NCI-H2107 treated with DMSO at 0.1 percent for 48 hours (cell line): ENCODE data around the gene MYOD1.

Experiments
- DNase-seq: peaks from one replicate; lab custom pipeline; 2025; ENCODE audit not compliant: unreplicated experiment; lab: John Stamatoyannopoulos, UW

The MYOD1 gene

DNA sequence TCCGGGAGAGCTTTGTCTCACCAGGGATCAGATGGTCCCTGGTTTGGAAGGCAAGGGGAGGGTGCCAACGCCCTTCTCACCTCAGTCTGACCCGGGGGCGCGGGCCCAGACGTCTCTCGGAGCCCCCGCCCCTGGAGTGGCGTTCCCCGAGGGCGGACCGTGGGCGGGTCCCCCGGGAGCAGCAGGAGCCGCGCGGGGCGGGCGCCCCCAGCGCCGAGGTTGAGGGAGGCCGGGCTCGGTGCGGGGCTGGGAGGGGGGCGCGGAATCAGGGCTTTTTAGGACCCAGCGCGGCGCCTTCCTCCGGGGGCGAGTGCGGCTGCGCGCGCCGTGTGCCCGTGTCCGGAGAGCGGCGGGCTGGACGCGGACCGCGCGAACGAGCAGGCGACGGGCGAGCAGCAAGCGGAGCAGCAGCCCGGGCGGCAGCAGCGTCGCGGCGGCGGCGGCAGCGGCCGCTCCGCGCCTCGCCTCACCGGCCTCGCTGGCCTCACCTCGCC is 15.1 kb downstream of the MYOD1 start, which contains the start of gene KCNC1:
Gene KCNC1 (plus strand): TSS at position 364 of the 494 bp plus-strand sequence. CDS start 1,222 bp downstream, outside the sequence.
- DNase-seq, result no peak

- no peak for DNase-seq
These were observed 15.8 kb downstream of the MYOD1 start for GRCh38 chr11:17734986-17735817.

DNA sequence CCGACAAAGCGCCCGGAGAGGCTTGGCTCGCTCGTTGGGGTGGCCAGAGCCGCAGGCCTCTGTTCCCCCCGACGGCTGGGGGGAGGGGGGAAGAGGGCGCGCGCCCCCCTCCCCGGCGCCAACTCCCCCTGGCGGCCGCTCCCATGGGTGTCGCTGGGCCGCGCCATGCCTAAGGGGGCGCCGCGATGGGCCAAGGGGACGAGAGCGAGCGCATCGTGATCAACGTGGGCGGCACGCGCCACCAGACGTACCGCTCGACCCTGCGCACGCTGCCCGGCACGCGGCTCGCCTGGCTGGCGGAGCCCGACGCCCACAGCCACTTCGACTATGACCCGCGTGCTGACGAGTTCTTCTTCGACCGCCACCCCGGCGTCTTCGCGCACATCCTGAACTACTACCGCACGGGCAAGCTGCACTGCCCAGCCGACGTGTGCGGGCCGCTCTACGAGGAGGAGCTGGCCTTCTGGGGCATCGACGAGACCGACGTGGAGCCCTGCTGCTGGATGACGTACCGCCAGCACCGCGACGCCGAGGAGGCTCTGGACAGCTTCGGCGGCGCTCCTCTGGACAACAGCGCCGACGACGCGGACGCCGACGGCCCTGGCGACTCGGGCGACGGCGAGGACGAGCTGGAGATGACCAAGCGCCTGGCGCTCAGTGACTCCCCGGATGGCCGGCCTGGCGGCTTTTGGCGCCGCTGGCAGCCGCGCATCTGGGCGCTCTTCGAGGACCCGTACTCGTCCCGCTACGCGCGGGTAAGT is 16.6 kb downstream of the MYOD1 start:
- DNase-seq, result no peak

DNA sequence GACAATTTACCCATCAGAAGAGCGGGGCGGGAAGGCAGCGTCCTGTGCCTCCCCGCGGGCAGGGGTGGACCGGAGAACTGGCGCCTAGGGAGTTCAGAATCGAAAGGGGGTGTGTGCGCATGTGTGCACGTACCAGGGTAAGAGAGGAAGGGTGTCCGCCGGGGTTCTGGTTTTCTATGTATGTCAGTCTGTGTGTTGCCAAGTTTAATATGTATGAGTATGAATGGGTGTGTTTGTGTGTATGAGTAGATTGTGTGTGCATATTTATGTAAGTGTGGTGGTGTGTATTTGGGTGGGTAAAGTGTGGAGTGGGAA is 17.2 kb downstream of the MYOD1 start:
- DNase-seq, result no peak

GRCh38 chr11:17736930-17737817 is 17.8 kb downstream of the MYOD1 start:
- no peak for DNase-seq

DNA sequence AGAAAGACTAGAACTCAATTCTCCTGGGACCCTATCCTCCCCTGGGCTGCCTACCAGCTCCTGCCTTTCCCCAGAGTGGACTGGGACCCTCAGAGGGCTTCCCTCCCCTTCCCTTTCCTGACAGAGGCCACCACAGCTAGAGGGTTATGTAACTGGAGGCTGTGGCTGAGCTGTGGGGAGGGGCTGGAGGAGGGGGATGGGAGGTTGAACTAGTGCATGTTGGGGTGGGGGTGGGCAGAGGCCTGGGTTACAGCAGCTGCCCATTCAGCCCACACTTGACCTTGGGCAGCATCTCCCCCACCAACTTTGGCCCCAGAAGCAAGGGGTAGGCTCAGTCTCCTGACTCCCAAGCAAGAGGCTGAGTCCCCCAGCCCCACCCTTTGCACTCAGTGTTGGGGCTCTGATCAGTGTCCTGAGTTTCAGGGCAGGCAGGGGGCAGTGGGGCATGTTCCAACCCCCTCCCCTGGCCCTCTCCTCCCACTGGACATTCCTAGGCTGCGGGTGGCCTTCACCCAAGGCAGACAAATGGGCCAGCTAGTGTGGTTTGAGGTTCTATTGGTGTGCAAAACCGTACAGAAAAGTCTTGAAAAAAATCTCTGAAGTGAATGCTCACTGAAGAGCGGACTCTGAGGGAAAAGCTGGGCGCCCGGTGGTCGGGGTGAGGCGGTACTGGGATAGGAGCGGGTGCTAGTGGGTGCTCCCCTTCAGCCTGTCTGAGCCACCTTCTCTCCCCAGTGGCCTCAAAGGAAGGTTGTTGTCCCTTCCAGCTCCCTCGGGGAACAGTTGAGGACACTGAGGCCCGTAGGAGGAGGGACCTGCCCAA is 19.0 kb downstream of the MYOD1 start:
- no peak for DNase-seq

GRCh38 chr11:17739945-17740338 is 20.6 kb downstream of the MYOD1 start:
- no peak for DNase-seq

GRCh38 chr11:17740649-17741235 is 21.4 kb downstream of the MYOD1 start:
- no peak for DNase-seq

GRCh38 chr11:17741487-17741886 is 22.1 kb downstream of the MYOD1 start:
- DNase-seq, result no peak

DNA sequence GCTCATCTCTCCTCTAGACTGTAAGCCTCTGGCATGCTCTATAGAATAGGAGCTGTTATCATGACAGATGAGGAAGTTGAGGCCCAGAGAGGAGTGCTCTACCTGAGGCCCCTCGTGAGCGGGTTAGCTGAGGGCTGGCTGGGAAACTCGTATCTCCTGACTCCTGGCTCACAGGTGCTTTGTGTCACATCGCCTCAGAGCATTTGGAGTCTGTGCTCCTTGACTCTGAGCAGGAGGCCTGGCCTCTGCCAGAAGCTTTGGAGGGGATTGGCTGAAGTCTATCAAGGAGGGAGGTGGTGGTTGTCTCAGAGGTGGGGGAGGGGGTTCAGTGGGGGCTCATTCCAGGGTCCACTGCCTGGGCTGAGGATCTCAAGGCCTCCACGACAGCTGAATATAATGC is 22.6 kb downstream of the MYOD1 start:
- DNase-seq, result no peak

DNA sequence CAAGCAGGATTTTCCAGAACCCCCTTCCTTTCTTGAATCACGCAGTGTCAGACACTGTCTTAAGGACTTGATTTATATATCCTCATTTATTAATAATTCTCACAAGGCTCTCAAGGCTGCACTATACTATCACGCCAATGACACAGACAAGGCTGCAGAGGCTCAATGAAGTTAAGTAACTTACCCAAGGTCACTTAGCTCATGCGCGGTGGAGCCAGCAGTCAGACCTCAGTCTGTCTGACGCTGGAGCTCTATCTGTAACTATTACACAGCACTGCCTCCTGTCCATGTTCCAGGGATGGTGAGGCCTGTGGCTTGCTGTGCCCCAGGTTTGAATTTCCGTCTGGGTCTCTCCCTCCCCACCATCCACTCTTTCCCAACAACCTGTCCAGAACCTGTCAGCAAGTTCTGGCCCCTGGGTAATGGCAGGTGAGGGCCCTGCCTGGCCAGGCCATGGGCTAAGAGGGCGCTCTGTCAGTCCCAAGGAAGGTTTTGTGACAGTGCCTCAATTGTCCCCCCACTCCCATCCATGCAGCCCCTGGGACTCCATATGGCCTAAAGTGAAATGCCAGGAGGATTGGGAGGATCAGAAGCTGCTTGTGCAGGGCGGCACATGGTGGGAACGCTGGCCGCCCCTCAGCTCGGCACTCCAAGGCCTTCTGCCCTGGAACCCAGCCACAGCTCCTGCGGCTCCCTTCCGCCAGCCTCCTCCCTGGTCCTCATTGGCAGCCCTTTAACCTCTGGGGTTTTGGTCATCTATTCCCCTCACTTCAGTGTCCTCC is 23.8 kb downstream of the MYOD1 start:
- no peak for DNase-seq

GRCh38 chr11:17743808-17744119 is 24.4 kb downstream of the MYOD1 start:
- DNase-seq, result no peak

GRCh38 chr11:17744151-17744940 is 25.0 kb downstream of the MYOD1 start:
- no peak for DNase-seq

GRCh38 chr11:17745023-17745772 is 25.8 kb downstream of the MYOD1 start:
- DNase-seq, result no peak

DNA sequence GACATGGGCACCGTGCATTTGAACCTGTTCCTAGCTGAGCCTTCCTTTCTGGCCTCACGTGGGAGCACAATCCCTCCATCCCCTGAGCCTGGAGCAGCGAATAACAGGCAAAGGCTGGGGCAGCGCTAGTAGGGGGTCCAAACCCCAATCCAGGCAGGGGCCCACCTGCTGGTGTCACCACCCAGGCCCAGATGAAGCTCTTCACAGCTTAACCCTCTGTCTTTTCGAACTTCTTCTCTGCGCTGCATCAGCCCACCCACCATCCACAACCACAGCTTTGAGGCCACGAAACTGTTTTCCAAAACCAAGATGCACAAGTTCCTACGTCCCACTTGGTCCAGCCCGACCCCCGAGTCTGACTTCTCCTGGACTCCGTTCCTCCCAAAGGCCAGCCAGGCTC is 26.7 kb downstream of the MYOD1 start:
- DNase-seq, result no peak

DNA sequence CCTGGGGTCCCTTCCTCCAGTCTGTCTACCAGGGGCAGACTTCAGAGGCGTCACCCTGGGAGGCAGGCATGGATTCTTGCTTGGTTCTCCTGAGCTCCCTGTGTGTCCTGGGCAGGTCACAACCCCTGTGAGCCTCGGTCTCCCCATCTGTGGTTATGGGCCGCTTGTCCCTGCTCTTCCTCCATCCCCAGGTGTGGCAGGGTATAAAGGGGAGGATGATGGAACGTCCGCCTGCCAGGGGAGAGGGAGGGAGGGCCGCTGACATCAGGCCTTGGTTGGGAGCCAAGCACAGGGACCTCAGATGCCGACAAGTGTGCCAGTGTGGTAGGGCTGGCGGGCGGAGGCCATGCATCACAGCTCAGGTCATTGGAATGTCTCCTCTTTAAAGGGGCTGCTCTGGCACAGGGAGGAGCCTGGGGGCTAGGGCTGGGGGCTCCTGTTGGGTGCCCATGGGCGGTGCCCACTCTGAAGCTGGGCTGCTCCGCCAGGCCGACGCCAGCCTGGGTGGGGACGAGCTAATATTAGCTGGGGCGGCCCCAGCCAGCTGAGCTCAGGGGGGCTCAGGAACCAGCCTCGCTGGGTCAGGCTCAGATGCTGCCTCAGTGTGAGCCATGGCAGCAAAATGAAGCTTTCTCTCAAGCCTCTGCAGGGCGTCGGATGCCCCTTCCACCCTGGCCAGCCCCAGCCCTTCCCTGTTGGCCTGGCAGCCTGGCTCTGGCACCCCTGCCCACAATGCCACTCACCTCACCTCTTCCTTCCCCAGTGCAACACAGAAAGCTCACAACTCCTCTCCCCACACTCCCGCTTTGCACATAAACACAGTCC is 28.0 kb downstream of the MYOD1 start:
- DNase-seq, result no peak

DNA sequence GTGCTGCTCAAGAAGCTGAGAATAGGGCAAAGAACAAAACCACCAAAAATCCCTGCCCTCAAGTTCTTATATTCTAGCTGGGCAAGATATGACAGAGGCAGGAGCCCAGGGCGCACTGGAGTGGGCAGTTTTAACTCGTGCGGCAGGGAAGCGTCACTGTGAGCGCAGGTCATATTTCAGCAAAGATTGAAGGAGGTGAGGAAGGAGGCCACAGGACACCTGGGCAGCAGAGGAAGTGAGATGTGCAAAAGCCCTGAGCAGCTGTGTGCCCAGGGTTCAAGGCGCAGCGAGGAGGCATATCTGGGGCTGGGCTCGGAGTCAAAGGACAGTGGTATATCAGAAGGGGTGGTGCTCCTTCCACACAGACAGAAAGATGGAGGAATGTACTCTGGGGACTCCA is 28.7 kb downstream of the MYOD1 start:
- DNase-seq, result no peak
